OCI-LY1 (cell line): ENCODE measurements around the gene WDFY2.

Source experiments
- EZH2 ChIP-seq: fragments of 200-600 bp; sonication (generic), shearing (Covaris generic); IDR thresholded peaks from 2 replicates; pipeline ENCODE4 v1.8.0; 2017; ENCODE audit warnings: borderline replicate concordance, mixed run types, mild to moderate bottlenecking, antibody characterized with exemption, low read length, moderate library complexity, mixed read lengths
- TF ChIP-seq, protein P1 (sequence below): fragments of 200-600 bp; sonication (generic), shearing (Covaris generic); IDR thresholded peaks from 2 replicates; pipeline ENCODE4 v1.5.1; 2017; ENCODE audit warnings: mild to moderate bottlenecking, antibody characterized with exemption, low read length, moderate library complexity, mixed read lengths

DNA sequence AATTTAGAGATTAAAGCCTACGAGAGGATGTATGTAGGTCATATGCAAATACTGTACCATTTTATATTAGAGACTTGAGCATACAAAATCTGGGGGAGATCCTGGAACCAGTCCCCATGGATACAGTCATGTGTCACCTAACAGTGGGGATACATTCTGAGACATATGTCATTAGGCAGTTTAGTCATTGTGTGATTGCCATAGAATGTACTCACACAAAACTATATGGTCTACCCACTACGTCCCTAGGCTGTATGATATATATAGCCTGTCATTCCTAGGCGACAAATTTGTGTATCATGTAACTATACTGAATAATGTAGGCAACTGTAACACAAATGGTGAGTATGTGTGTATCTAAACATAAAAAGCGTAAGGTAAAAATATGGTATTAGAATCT lies 62.8 kb downstream of the WDFY2 start:
- TF ChIP-seq, protein P1, sequence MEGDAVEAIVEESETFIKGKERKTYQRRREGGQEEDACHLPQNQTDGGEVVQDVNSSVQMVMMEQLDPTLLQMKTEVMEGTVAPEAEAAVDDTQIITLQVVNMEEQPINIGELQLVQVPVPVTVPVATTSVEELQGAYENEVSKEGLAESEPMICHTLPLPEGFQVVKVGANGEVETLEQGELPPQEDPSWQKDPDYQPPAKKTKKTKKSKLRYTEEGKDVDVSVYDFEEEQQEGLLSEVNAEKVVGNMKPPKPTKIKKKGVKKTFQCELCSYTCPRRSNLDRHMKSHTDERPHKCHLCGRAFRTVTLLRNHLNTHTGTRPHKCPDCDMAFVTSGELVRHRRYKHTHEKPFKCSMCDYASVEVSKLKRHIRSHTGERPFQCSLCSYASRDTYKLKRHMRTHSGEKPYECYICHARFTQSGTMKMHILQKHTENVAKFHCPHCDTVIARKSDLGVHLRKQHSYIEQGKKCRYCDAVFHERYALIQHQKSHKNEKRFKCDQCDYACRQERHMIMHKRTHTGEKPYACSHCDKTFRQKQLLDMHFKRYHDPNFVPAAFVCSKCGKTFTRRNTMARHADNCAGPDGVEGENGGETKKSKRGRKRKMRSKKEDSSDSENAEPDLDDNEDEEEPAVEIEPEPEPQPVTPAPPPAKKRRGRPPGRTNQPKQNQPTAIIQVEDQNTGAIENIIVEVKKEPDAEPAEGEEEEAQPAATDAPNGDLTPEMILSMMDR = no peak
- TF ChIP-seq EZH2 = no peak
